GM19043 (cell line): ENCODE measurements around the gene RBM15B.
"Not testable (repeated sequence)": the region's sequence is repeated elsewhere in the genome, so short reads cannot be mapped to it uniquely, and the experiment has no call there.

Experiments used
- ATAC-seq: cut with Tn5 transposase; IDR thresholded peaks from one replicate; pipeline ENCODE4 v1.9.1; 2021; ENCODE audit warnings: low read depth; ENCODE audit not compliant: unreplicated experiment

The RBM15B gene

GRCh38 chr3:51391075-51391565 lies at the start of gene RBM15B:
Gene RBM15B (plus strand): TSS chr3:51391285. CDS start chr3:51391400, 115 bp downstream.
- peak; percentile 92 for ATAC-seq

GRCh38 chr3:51343918-51344687 lies 47.0 kb upstream of the RBM15B start:
- ATAC-seq, result no peak

- no peak for ATAC-seq
Measured at GRCh38 chr3:51350751-51351150, 40.3 kb upstream of the RBM15B start.

- no peak for ATAC-seq
Measured at GRCh38 chr3:51353131-51353530, 38.0 kb upstream of the RBM15B start.

- no peak for ATAC-seq
Measured at GRCh38 chr3:51353691-51354090, 37.4 kb upstream of the RBM15B start.

- ATAC-seq, result no peak
Measured at GRCh38 chr3:51354172-51354571, 36.9 kb upstream of the RBM15B start.

- no peak for ATAC-seq
Measured at GRCh38 chr3:51354731-51355615, 36.1 kb upstream of the RBM15B start.

- ATAC-seq, result no peak
Measured at GRCh38 chr3:51355891-51356578, 35.0 kb upstream of the RBM15B start.

GRCh38 chr3:51357856-51358255 lies 33.2 kb upstream of the RBM15B start:
- no peak for ATAC-seq

- ATAC-seq, result no peak
Measured at GRCh38 chr3:51358981-51359380, 32.1 kb upstream of the RBM15B start.

- ATAC-seq, result no peak
Measured at GRCh38 chr3:51360806-51361205, 30.3 kb upstream of the RBM15B start.

- ATAC-seq, result no peak
Measured at GRCh38 chr3:51361746-51362145, 29.3 kb upstream of the RBM15B start.

GRCh38 chr3:51362476-51362875 lies 28.6 kb upstream of the RBM15B start:
- ATAC-seq, result no peak

GRCh38 chr3:51368276-51368675 lies 22.8 kb upstream of the RBM15B start:
- not testable (repeated sequence) for ATAC-seq

- no peak for ATAC-seq
Measured at GRCh38 chr3:51371943-51372557, 19.0 kb upstream of the RBM15B start.

GRCh38 chr3:51373658-51374421 lies 17.2 kb upstream of the RBM15B start:
- ATAC-seq, result no peak

GRCh38 chr3:51374456-51374855 lies 16.6 kb upstream of the RBM15B start:
- no peak for ATAC-seq

- no peak for ATAC-seq
Measured at GRCh38 chr3:51375136-51375535, 15.9 kb upstream of the RBM15B start.

GRCh38 chr3:51375571-51375970 lies 15.5 kb upstream of the RBM15B start:
- ATAC-seq, result no peak

GRCh38 chr3:51378065-51378464 lies 13.0 kb upstream of the RBM15B start:
- ATAC-seq, result no peak
